ENCODE results near the gene GALNT14. TPM values are rescaled to one million over a fixed set of nuclear protein-coding genes. Genes with fewer than 3 reads are reported as not detected.
A peak's percentile ranks its signal among the peaks of the same experiment; 100 is the strongest.

GALNT14 gene
- total and polyA plus RNA-seq, 2 of the 8 experiments (the other 6 are each of a cell fraction or from before 2014, with no cell fraction given): 13.0 to 13.7 TPM

DNA sequence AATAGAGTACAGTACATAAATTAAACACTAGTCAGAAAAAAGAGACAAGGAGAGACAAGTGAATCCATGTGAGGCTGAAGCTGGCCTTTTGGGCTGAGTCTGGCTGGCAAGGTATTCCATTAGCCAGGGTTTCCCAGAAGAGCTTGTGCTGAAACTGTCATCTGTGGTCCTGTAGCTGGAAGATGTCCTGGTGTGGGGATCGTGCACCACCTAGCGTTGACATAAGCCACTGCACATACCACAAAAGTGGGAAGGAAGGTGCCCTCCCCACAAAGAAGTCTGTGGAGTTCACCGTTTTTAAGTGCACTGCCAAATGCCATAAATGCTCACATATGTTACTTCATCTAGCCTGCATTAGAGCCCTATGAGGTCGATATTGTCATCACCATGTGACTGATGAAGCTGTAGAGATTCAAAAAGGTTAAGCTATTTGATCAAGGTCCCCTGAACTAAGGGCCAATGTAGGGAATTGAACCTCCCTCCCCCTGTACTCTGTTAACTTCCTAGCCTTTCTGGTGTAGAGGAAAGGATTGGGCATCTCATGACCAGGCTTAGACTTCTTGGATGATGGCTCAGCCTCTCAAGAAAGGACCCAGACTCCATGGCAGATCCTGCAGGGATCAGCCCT is 31.9 kb upstream of the GALNT14 start (continued):
- TF ChIP-seq CEBPB (IDR thresholded peaks at IDR 0.05; ENCODE audit: low read depth, low read length) (no peak), BACH1 (IDR thresholded peaks at IDR 0.05; ENCODE audit: low read length) (no peak), RAD21 (IDR thresholded peaks at IDR 0.05 in 1 of 2, conservative IDR thresholded peaks at IDR 0.05 in 1 of 2; ENCODE audit: low read depth in 2 of 2, low read length in 2 of 2) (peak; percentile 97 to 98), EZH2 (IDR thresholded peaks at IDR 0.05; ENCODE audit: low read depth, low read length, severe bottlenecking) (no peak), MAFK (IDR thresholded peaks at IDR 0.05; ENCODE audit: low read depth, low read length) (no peak), JUND (IDR thresholded peaks at IDR 0.05; ENCODE audit: low read length) (no peak), TEAD4 (IDR thresholded peaks at IDR 0.05; ENCODE audit: low read depth, low read length) (peak; percentile 87)

Data from H1 (cell line).